ENCODE measurements around the gene ACKR3.

DNA sequence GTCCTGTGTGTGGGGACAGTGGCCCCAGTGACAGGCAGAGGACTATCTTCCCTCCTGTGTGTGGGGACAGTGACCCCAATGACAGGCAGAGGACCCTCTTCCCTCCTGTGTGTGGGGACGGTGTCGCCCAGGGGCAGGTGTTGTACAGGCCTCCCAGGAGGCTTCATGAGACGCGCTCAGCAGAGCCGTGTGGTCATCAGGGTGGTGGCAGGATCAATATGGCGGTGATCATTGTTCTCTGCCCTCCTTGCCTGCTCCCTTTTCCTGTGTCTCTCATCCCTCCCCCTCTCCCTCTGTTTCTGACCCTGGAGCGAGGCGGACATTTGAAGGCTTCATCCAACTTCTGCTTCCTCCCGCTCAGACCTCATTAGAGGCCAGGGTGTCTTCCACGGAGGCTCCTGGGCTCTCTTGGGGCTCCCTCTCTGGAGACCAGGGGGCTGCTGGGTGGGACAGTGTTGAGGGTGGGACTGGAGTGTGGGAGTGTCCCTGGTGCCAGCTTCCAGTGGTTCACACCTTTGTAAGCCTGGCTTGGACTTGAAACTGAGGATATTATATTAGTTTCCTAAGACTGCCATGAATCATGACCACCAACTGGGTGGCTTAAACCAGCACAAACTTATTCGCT, 59.5 kb downstream of the ACKR3 start:
- TF ChIP-seq, protein P1, sequence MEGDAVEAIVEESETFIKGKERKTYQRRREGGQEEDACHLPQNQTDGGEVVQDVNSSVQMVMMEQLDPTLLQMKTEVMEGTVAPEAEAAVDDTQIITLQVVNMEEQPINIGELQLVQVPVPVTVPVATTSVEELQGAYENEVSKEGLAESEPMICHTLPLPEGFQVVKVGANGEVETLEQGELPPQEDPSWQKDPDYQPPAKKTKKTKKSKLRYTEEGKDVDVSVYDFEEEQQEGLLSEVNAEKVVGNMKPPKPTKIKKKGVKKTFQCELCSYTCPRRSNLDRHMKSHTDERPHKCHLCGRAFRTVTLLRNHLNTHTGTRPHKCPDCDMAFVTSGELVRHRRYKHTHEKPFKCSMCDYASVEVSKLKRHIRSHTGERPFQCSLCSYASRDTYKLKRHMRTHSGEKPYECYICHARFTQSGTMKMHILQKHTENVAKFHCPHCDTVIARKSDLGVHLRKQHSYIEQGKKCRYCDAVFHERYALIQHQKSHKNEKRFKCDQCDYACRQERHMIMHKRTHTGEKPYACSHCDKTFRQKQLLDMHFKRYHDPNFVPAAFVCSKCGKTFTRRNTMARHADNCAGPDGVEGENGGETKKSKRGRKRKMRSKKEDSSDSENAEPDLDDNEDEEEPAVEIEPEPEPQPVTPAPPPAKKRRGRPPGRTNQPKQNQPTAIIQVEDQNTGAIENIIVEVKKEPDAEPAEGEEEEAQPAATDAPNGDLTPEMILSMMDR (IDR thresholded peaks at IDR 0.05; ENCODE audit: insufficient read depth, low read length), result no peak
- no peak for TF ChIP-seq POLR2AphosphoS5 (IDR thresholded peaks at IDR 0.05; ENCODE audit: low read depth)
- TF ChIP-seq, protein P2, sequence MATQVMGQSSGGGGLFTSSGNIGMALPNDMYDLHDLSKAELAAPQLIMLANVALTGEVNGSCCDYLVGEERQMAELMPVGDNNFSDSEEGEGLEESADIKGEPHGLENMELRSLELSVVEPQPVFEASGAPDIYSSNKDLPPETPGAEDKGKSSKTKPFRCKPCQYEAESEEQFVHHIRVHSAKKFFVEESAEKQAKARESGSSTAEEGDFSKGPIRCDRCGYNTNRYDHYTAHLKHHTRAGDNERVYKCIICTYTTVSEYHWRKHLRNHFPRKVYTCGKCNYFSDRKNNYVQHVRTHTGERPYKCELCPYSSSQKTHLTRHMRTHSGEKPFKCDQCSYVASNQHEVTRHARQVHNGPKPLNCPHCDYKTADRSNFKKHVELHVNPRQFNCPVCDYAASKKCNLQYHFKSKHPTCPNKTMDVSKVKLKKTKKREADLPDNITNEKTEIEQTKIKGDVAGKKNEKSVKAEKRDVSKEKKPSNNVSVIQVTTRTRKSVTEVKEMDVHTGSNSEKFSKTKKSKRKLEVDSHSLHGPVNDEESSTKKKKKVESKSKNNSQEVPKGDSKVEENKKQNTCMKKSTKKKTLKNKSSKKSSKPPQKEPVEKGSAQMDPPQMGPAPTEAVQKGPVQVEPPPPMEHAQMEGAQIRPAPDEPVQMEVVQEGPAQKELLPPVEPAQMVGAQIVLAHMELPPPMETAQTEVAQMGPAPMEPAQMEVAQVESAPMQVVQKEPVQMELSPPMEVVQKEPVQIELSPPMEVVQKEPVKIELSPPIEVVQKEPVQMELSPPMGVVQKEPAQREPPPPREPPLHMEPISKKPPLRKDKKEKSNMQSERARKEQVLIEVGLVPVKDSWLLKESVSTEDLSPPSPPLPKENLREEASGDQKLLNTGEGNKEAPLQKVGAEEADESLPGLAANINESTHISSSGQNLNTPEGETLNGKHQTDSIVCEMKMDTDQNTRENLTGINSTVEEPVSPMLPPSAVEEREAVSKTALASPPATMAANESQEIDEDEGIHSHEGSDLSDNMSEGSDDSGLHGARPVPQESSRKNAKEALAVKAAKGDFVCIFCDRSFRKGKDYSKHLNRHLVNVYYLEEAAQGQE (IDR thresholded peaks at IDR 0.05; ENCODE audit: insufficient replicate concordance, low read depth), result no peak
- no peak for TF ChIP-seq GABPA (IDR thresholded peaks at IDR 0.05; ENCODE audit: low read depth)
